K562 (cell line): ENCODE data around the gene SSR2. TPM values are rescaled to one million over a fixed set of nuclear protein-coding genes. Genes with fewer than 3 reads are reported as not detected.

Experiments used
- ATAC-seq: fragments of 200-7000 bp; cut with Tn5 transposase; 3 replicates; pipeline ENCODE4 v1.9.1; 2020; ENCODE audit warnings: moderate library complexity
- BruUV-seq: library from RNA; stranded (reverse); fragments of 400-500 nt; replicated peaks from 2 replicates; lab custom pipeline; 2021; lab: Mats Ljungman, UMichigan
- CTCF ChIA-PET: fragments of 300-600 bp; formaldehyde crosslinking; extraction: SDS; loops from one replicate; lab custom pipeline; 2021; ENCODE audit warnings: low intra/inter-chr PET ratio; lab: Yijun Ruan, JAX
- POLR2A ChIA-PET: fragments of 300-600, 350-650 bp; sonication (Branson Sonifier 250); formaldehyde crosslinking; extraction: SDS; loops from one replicate; lab custom pipeline; 2021; ENCODE audit warnings: antibody characterized with exemption, inconsistent platforms; lab: Yijun Ruan, JAX
- DNase-seq, 4 experiments: peaks; one replicate each; pipeline versions ENCODE4 v3.0.0 to v3.0.0-alpha.2; 2011 to 2018; ENCODE audit warnings: low spot score in 3 of 4, mixed read lengths in 3 of 4; ENCODE audit errors: extremely low read depth in 1 of 4
- FAIRE-seq: peaks from 2 replicates; lab custom pipeline; 2011; peaks lifted over from hg19 to GRCh38; lab: Jason Lieb, UNC
- H2AFZ ChIP-seq: 2 replicates; pipeline ENCODE4 v1.6.0; 2011; ENCODE audit warnings: low read depth, low read length, control low read depth, inconsistent platforms
- H3K27ac ChIP-seq: fragments of 200-600 bp; 3 replicates; pipeline ENCODE4 v1.8.0; 2011; ENCODE audit warnings: low read depth, mild to moderate bottlenecking, control low read depth, inconsistent platforms, low read length, moderate library complexity, mixed read lengths; ENCODE audit errors: extremely low read depth
- H3K27me3 ChIP-seq, 2 experiments: fragments of 300-600 bp in 1 of 2; 2 replicates in 1 of 2; 3 replicates in 1 of 2; pipeline versions ENCODE4 v1.6.0 to v1.8.0; 2011; ENCODE audit warnings: inconsistent platforms in 2 of 2, low read length in 2 of 2, mild to moderate bottlenecking in 1 of 2, mixed read lengths in 1 of 2, moderate library complexity in 1 of 2; ENCODE audit not compliant: control insufficient read depth in 2 of 2, insufficient read depth in 2 of 2
- H3K36me3 ChIP-seq: fragments of 300-600 bp; 3 replicates; pipeline ENCODE4 v1.8.0; 2011; ENCODE audit warnings: mild to moderate bottlenecking, low read length, inconsistent platforms; ENCODE audit not compliant: control insufficient read depth, insufficient read depth
- H3K4me1 ChIP-seq, 2 experiments: fragments of 200-600 bp in 1 of 2; replicated peaks in 1 of 2; 2 replicates in 1 of 2; 3 replicates in 1 of 2; pipeline versions ENCODE4 v1.5.1 to v1.8.0; 2011; ENCODE audit warnings: inconsistent platforms in 2 of 2, low read length in 2 of 2, mild to moderate bottlenecking in 1 of 2, mixed read lengths in 1 of 2, moderate library complexity in 1 of 2; ENCODE audit not compliant: control insufficient read depth in 2 of 2, insufficient read depth in 2 of 2
- H3K4me2 ChIP-seq: 2 replicates; pipeline ENCODE4 v1.6.1; 2011; ENCODE audit warnings: low read length, control low read depth, inconsistent platforms, mixed read lengths; ENCODE audit not compliant: insufficient read depth
- H3K4me3 ChIP-seq: fragments of 200-600 bp; sonication (generic), shearing (Covaris generic); 2 replicates; pipeline ENCODE4 v1.5.1; 2016; ENCODE audit warnings: control low read depth, inconsistent platforms
- H3K79me2 ChIP-seq: fragments of 200-600 bp; 3 replicates; pipeline ENCODE4 v1.8.0; 2011; ENCODE audit warnings: low read length, inconsistent platforms; ENCODE audit not compliant: control insufficient read depth, insufficient read depth
- H3K9ac ChIP-seq, 2 experiments: 2 replicates each; pipeline versions ENCODE4 v1.6.0 to v1.6.1; 2011; ENCODE audit warnings: low read depth in 2 of 2, low read length in 2 of 2, control low read depth in 1 of 2, inconsistent platforms in 1 of 2, mild to moderate bottlenecking in 1 of 2, mixed read lengths in 1 of 2; ENCODE audit not compliant: insufficient read depth in 1 of 2
- H3K9me1 ChIP-seq: one replicate; pipeline ENCODE4 v1.6.0; 2011; ENCODE audit warnings: inconsistent platforms, mild to moderate bottlenecking, low read length, moderate library complexity; ENCODE audit not compliant: control insufficient read depth, insufficient read depth
- H3K9me3 ChIP-seq: replicated peaks from 2 replicates; pipeline ENCODE4 v1.5.1; 2011; ENCODE audit warnings: low read depth, low read length, inconsistent platforms; ENCODE audit not compliant: control insufficient read depth, insufficient read depth
- H4K20me1 ChIP-seq: replicated peaks from 2 replicates; pipeline ENCODE4 v1.6.1; 2011; ENCODE audit warnings: low read length, inconsistent platforms, mixed read lengths; ENCODE audit not compliant: control insufficient read depth, insufficient read depth
- CHAMP1 ChIP-seq: fragments of 450-650 bp; IDR thresholded peaks from 2 replicates; pipeline ENCODE4 v1.6.1; 2016; ENCODE audit warnings: mild to moderate bottlenecking
- KDM4B ChIP-seq, 2 experiments: fragments of 450-650 bp in 1 of 2; sonication (generic) in 1 of 2; IDR thresholded peaks; 2 replicates each; pipeline ENCODE4 v1.6.1; 2016 to 2017; ENCODE audit warnings: borderline replicate concordance in 2 of 2, antibody characterized with exemption in 1 of 2, low read depth in 1 of 2, mild to moderate bottlenecking in 1 of 2
- ZBTB40 ChIP-seq, 2 experiments: fragments of 450-650 bp in 1 of 2; sonication (generic) in 1 of 2; formaldehyde crosslinking in 1 of 2; IDR thresholded peaks; 2 replicates each; pipeline versions ENCODE4 v1.7.1 to v1.9.0; 2016 to 2022; ENCODE audit warnings: inconsistent platforms in 1 of 2, mild to moderate bottlenecking in 1 of 2, missing genetic modification reagents in 1 of 2
- ZNF224 ChIP-seq: sonication (generic); formaldehyde crosslinking; IDR thresholded peaks from 2 replicates; pipeline ENCODE4 v1.8.0; 2022; ENCODE audit warnings: mild to moderate bottlenecking, missing genetic modification reagents
- ZNF384 ChIP-seq: IDR thresholded peaks from 2 replicates; pipeline ENCODE4 v1.6.1; 2012; ENCODE audit warnings: low read depth, low read length, improper control_type of control experiment
- WGBS: fragments of 100-300 bp; shearing (Covaris generic); methylation state at CpG from one replicate; pipeline ENCODE4 v1.1.6; 2016; ENCODE audit warnings: low coverage, mixed read lengths; ENCODE audit not compliant: insufficient coverage; ENCODE audit errors: missing lambda C conversion rate; 5-methylcytosine and 5-hydroxymethylcytosine counted together
- in situ Hi-C: fragments of 300-500 bp; cut with MboI; formaldehyde crosslinking; loops from 4 replicates; pipeline ENCODE4 v1.15.0; 2018; ENCODE audit warnings: inconsistent platforms, mixed read lengths
- intact Hi-C: fragments of 100-400 bp; cut with micrococcal nuclease; formaldehyde crosslinking; loops from 2 replicates; pipeline ENCODE4 v1.14.2; 2022
- polyA plus RNA-seq, 8 experiments: library from polyadenylated mRNA; depleted of rRNA in 4 of 8; stranded (reverse) in 5 of 8; unstranded in 3 of 8; fragments of >200 nt; fragmentation: Nextera tagmentation in 2 of 8; fragmentation: Illumina TruSeq in 1 of 8; extraction: Ambion mirVana in 2 of 8; extraction: Trizol in 1 of 8; gene quantifications; 2 replicates each; pipeline versions ENCODE4 v1.2.1 to v1.2.3, GENCODE V29; 2011 to 2014; ENCODE audit warnings: inconsistent platforms in 1 of 8, missing spikeins in 1 of 8
- total RNA-seq, 7 experiments: library from RNA; depleted of rRNA in 6 of 7; stranded (reverse); fragments of >200 nt in 6 of 7; fragmentation: Illumina TruSeq in 2 of 7; extraction: Trizol in 2 of 7; gene quantifications; 2 replicates each; pipeline versions ENCODE4 v1.2.1 to v1.2.3, GENCODE V29; 2011 to 2021; ENCODE audit warnings: low replicate concordance in 1 of 7

SSR2 gene
- total and polyA plus RNA-seq, 9 of the 15 experiments (the other 6 are each of a cell fraction or from before 2014, with no cell fraction given), result 161 to 411 (median 240) TPM

GRCh38 chr1:155968051-155968400 lies 52.7 kb downstream of the SSR2 start:
- H3K79me2 ChIP-seq, result peaks cover 60% of the 10 kb centered on the region
- WGBS, result 94% methylated on average over 6 of the region's 7 CpGs
- DNase-seq (no peak), FAIRE-seq (no peak), ATAC-seq (no peak)
- BruUV-seq, result no TSS peak
- no peaks in the 10 kb centered on the region for H3K9me3 ChIP-seq
- POLR2A ChIA-PET, result interaction anchor here (0.6 to 6.0 kb wide), 9 partner anchors 9 to 1302 kb away, joined by 3 to 41 read pairs (median 4); partner anchors contain the start of gene ARHGEF2
- CTCF ChIA-PET, result no interaction called here
- in situ Hi-C loops, result no loop called here
- peaks cover 6% of the 10 kb centered on the region; the same call in 1 of the 2 replicates for H4K20me1 ChIP-seq
- H3K27ac ChIP-seq, result no peak overlapping the region
- peaks cover 79% of the 10 kb centered on the region; the same call in 2 of the 3 replicates for H3K36me3 ChIP-seq
- peaks cover 37 to 48% of the 10 kb centered on the region in 2 experiments for H3K4me1 ChIP-seq
- no peak overlapping the region for H3K4me3 ChIP-seq
- no peak overlapping the region; a peak in 1 of 4 replicates for H3K9ac ChIP-seq
- no peak overlapping the region for H3K4me2 ChIP-seq
- intact Hi-C loops, result no loop called here
- no peaks in the 10 kb centered on the region for H3K27me3 ChIP-seq
- H3K9me1 ChIP-seq, result peaks cover 5% of the 10 kb centered on the region
- H2AFZ ChIP-seq, result no peak overlapping the region
- TF ChIP-seq ZBTB40 (IDR thresholded peaks at IDR 0.05), result peak; percentile 79
- peak; percentile 77 for TF ChIP-seq ZBTB40 (CRISPR knock-in tag; IDR thresholded peaks at IDR 0.05)
- TF ChIP-seq ZNF384, result peak; percentile 86
- no peak for TF ChIP-seq KDM4B (IDR thresholded peaks at IDR 0.05; ENCODE audit: borderline replicate concordance in 2 of 2, low read depth in 1 of 2)
- TF ChIP-seq ZNF224 (CRISPR knock-in tag), result no peak
- no peak for TF ChIP-seq CHAMP1
